Cardiac septum (tissue), 1 donor: Measurements from ENCODE around the gene EIF1. TPM values are rescaled to one million over a fixed set of nuclear protein-coding genes. Genes with fewer than 3 reads are reported as not detected.

ENCODE experiments used
- total RNA-seq: library from RNA; stranded (reverse); fragmentation: NEBNext Ultra II Directional; extraction: Animal tissue kit (Norgen Biotek cat#: 25700); gene quantifications from one replicate; pipeline ENCODE4 v1.2.1, GENCODE V29; 2021
- donor health status: DM: no; HTN: no; CAD: no.

EIF1 gene
- total RNA-seq, 1 donor from 2014 or later, result 1,014 TPM

Other genes with a start within 250 kb of the EIF1 start
- gene KRT38, start 247.9 kb upstream of the EIF1 start, total RNA-seq, result not detected
- 0.27 TPM for gene KRT32, start 221.5 kb upstream of the EIF1 start, total RNA-seq
- not detected for gene KRT35, start 207.7 kb upstream of the EIF1 start, total RNA-seq
- gene KRT36, start 199.0 kb upstream of the EIF1 start, total RNA-seq, result not detected
- not detected for gene KRT13, start 183.3 kb upstream of the EIF1 start, total RNA-seq
- not detected for gene KRT15, start 170.0 kb upstream of the EIF1 start, total RNA-seq
- 1.1 TPM for gene KRT19, start 160.6 kb upstream of the EIF1 start, total RNA-seq
- not detected for gene KRT9, start 116.8 kb upstream of the EIF1 start, total RNA-seq
- not detected for gene KRT14, start 102.0 kb upstream of the EIF1 start, total RNA-seq
- gene KRT16, start 76.1 kb upstream of the EIF1 start, total RNA-seq, result not detected
- gene KRT17, start 64.3 kb upstream of the EIF1 start, total RNA-seq, result not detected
- gene GAST, start 23.4 kb downstream of the EIF1 start, total RNA-seq, result not detected
- 0.08 TPM for gene HAP1, start 45.8 kb downstream of the EIF1 start, total RNA-seq
- 150 TPM for gene JUP, start 97.8 kb downstream of the EIF1 start, total RNA-seq
- gene P3H4, start 123.1 kb downstream of the EIF1 start, total RNA-seq, result 5.1 TPM
- gene FKBP10, start 124.1 kb downstream of the EIF1 start, total RNA-seq, result 17.7 TPM
- 22.8 TPM for gene NT5C3B, start 147.3 kb downstream of the EIF1 start, total RNA-seq
- gene KLHL10, start 148.9 kb downstream of the EIF1 start, total RNA-seq, result not detected
- gene KLHL11, start 176.5 kb downstream of the EIF1 start, total RNA-seq, result 5.1 TPM
- gene ACLY, start 230.1 kb downstream of the EIF1 start, total RNA-seq, result 33.6 TPM
- 0.54 TPM for gene ODAD4, start 241.7 kb downstream of the EIF1 start, total RNA-seq